ENCODE measurements around the gene FEM1C.

Gene FEM1C, protein sequence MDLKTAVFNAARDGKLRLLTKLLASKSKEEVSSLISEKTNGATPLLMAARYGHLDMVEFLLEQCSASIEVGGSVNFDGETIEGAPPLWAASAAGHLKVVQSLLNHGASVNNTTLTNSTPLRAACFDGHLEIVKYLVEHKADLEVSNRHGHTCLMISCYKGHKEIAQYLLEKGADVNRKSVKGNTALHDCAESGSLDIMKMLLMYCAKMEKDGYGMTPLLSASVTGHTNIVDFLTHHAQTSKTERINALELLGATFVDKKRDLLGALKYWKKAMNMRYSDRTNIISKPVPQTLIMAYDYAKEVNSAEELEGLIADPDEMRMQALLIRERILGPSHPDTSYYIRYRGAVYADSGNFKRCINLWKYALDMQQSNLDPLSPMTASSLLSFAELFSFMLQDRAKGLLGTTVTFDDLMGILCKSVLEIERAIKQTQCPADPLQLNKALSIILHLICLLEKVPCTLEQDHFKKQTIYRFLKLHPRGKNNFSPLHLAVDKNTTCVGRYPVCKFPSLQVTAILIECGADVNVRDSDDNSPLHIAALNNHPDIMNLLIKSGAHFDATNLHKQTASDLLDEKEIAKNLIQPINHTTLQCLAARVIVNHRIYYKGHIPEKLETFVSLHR

DNA sequence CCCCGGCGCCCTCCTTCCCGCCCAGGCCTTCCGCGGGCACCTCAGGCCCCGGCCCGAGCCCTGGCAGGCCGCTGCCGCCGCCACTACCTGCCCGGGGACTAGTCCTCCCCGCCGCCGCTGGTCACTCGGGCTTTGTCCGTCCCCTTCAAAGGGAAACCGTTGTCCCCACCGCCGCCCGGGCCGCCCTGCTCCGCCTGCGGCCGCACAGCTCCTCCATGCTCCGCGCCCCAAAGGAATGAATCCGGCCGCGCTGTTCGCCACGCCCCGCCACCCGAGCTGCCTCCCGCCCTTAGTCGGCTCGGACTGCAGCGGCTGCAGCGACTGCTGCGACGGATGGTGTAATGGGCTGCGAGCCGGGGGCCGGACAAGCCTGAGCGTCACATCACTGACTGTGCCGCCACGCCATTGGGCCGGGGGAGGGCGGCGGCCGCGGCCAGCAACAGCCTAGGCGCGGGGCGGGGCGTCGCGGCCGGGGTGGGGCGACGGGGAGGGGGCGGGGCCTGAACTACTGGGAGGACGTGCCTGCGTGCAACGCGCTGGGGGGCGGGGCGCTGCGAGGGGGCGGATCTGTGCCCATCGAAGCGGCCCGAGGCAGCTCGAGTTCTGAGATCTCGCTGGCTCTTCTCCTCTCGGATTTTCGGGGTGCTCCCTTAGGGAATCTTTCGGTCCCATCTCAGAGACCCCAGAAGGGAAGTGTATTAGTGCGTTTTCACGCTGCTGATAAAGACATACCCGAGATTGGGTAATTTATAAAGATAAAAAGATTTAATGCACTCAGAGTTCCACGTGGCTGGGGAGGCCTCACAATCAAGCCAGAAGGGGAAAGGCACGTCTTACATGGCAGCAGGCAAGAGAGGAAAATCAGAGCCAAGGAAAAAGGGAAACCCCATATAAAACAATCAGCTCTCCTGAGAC lies at the start of gene FEM1C:
Gene FEM1C (minus strand): TSS at position 340 of the 915 bp plus-strand sequence. CDS start 1,282 bp downstream, outside the sequence.
- DNase-seq = peak; percentile 95

DNA sequence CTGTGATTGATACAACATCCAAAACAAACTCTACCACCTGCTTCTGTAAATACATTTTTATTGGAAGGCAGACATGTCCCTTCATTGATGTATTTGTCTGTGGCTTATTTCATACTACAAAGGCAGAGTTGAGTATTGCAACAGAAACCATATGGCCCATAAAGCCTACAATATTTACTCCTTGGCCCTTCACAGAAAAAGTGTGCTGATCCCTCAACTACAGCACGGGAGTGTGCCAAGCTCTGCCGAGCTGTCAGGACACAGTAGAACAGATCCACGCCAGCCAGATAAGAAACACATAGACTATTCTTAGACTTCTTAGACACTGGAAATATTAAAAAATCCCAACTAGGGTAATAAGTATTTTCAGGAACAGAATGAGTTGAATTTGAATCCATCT lies 44.5 kb upstream of the FEM1C start:
- DNase-seq = no peak

DNA sequence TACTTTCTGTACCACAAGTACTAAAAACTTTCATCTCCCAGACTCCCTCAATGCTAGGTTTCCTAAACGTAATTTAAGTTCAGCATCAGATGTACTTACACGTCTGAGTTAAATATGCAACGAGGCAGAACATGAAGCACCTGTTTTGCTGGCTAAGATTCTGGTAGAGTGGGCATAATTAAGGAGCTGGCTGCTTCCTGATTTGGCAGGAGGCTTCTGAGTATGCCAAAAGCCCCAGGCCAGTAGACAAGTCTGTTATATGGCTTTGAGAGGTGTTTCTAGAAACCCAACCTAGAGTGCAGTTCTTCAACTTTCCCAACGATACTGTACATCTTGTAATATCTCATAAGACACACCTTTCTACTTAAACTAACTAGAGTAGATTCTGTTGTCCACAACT lies 44.1 kb upstream of the FEM1C start:
- no peak for DNase-seq

DNA sequence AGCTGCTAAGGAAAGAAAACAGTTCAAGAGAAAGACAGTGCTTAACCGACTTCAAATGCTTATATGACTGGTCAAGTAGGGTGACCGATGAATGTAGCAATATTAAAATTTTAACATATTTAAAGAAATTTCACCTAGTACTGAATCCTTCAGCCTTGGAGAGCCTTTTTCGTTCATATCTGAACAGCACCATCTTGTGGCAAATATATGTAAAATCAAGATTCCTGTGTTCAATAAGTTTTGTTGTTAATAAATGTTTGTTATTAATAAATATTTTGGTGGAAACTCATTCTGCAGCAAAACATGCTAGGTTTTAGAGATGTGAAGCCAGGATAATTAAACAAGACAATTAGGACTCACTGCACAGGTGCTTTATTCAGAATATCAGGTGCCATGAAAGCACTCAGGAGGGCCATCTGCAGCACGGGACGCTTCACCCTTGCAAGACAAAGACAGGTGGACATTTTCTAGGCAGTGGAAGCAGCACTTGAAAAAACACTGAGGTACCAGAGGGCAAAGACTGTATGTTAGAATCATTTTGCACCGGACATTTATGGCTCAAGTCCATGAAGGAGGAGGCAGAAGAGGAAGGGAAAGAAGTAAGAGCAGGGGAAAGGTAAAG lies 42.1 kb upstream of the FEM1C start:
- DNase-seq = peak; percentile 26

DNA sequence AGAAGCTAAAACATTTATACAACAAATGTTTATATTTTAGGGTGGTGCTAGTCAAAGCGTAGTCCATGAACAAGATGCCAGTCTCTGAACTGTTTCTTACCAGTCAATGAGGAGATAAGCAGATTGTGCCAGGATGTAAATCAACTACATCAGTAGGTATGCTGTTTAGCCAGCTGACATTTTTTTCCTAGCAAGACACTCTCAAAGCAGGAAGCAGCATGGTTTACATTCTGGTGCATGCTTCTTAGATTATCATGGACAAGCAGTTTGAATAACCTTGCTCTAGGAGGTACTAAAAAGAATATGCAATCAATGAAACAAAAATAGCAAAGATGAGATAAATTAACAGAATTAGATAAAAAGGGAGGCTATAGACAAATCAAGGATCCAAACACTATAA lies 40.7 kb upstream of the FEM1C start:
- no peak for DNase-seq

DNA sequence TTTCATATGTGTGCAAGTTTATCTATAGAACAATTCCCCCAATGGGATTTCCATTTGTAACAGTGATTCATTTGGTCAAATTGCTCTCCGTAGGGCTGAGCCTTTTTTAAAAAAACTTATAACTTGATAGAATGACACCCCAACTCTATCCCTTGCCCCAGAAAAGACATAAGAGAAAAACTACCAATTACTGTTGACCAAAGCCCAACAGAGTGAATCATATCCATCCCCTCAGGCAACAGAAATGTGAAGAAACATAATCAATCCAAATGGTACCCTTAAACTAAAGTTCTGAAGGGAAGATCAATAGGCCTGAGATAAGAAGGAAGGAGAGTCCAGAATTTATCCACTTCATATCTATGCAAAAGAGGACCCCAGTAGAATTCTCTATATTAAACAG lies 39.9 kb upstream of the FEM1C start:
- DNase-seq = no peak

DNA sequence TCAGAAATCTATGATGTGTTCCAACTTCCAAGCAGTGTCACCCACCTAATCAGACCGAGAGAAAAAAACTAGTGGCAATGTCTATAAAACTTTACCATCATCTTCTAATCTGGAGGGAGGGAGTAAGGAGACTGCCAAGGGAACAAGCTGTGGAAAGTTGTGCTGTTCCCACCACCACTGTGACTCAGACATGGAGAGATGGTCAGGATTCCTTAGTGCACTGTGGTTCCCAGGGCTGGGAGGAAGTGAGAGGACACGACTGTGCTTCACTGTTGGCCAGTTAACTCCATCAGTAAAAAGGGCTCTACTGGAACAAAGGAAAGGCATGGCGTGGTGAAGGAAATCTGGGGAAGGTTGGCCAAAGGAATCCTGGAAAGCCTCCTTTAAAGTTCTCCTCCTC lies 38.9 kb upstream of the FEM1C start:
- no peak for DNase-seq

DNA sequence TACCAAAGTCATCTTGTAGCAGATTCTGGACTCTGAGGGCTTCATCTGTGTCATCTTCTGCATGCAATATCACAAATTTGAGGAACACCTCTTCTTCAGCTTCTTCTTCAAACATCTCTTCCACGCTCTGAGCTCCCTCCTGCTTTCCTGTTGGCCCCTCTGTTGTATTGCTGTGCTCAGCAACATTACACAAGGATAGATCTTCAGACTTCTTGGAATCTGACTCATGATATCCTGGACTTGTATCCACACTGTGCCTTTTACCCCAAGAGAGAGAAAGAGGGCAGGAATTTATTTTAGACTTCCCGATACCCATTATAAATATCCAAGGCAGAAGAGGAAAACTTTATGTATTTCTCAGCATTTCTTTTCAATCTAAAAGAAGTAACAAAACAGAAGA lies 36.4 kb upstream of the FEM1C start:
- no peak for DNase-seq

DNA sequence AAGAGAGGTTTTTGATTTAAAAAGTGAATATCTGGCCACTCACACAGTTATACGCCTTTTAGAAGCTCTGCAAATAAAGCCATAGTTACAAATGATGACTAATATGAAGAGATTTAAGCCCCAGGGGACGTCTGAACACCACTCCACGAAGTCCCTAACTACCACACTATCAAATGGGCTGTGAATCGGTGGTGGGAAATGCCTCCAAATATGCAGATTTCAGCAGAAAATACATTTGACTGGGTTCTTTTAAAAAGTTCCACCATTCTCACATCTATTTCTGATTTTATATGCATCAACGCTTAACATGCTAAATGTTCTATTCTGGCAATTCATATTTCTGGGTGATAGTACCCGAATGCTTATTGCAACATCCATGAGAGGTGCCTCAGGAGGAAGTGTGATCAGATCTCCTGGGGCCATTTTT lies 35.2 kb upstream of the FEM1C start:
- no peak for DNase-seq

DNA sequence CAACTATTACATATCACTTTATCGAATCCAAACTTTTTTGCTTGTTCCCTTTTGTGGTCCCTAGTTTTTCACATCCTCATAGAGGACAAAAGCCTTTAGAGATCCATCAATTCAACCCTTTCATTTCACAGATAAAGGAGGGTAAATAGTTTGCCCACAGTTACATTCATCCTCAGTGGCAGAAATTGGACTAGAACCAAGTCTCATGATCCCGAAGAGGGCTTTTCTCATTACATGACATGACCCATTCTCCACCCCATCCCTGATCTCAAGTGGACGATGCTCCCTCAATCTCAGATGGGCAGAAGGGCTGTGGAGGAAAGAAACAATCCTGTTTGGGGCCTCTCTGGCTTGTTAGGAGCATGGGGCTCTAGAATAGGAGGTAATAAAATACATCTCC lies 34.6 kb upstream of the FEM1C start:
- no peak for DNase-seq

DNA sequence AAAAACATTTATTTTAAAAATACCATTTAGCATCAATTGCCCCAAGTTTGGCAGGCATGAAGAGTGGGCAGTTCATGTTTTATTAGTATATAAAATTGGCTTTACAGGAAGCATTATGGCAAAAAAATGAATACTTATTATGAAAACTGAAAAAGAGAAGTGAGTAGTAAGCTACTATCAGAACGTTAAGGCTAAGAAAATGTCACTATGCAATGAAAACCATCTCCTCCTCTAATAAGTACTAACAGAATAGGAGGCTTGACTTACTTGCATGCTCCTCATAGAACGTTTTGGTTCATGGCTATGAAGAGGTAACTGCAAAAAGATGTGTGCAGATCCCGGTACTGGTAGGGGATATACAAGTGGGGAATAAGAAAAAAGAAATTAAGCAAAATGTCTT lies 34.1 kb upstream of the FEM1C start:
- no peak for DNase-seq

DNA sequence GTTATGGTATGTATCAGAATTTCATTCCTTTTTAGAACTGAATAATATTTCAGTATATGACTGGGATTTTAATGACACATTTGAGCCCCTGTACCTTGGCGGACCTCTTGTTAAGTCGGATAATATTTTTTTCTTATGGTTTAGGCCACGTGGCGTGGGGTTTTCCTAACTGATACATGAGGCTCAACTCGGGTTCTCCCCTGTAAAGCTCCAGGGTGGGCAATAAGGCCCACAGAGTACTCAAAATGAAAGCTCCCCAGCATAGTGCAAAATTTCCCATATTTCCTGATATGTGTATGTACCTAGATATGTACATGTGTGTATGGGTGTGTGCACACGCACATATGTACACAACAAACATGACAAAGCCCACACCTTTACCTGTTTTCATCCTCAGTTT lies 33.2 kb upstream of the FEM1C start:
- no peak for DNase-seq

DNA sequence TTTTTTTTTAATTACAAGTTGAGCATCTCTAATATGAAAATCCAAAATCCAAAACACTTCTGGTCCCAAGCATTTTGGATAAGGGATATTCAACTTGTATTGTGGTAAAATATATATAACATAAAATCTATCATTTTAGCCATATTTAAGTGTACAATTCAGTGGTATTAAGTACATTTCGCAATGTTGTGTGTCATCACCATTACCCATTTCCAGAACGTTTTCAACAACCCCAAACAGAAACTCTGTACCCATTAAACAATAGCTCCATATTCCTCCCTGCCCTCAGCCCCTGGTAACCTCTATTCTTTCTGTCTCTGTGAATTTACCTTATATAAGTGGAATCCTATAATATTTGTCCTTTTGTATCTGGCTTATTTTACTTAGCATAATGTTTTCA lies 32.8 kb upstream of the FEM1C start:
- no peak for DNase-seq

DNA sequence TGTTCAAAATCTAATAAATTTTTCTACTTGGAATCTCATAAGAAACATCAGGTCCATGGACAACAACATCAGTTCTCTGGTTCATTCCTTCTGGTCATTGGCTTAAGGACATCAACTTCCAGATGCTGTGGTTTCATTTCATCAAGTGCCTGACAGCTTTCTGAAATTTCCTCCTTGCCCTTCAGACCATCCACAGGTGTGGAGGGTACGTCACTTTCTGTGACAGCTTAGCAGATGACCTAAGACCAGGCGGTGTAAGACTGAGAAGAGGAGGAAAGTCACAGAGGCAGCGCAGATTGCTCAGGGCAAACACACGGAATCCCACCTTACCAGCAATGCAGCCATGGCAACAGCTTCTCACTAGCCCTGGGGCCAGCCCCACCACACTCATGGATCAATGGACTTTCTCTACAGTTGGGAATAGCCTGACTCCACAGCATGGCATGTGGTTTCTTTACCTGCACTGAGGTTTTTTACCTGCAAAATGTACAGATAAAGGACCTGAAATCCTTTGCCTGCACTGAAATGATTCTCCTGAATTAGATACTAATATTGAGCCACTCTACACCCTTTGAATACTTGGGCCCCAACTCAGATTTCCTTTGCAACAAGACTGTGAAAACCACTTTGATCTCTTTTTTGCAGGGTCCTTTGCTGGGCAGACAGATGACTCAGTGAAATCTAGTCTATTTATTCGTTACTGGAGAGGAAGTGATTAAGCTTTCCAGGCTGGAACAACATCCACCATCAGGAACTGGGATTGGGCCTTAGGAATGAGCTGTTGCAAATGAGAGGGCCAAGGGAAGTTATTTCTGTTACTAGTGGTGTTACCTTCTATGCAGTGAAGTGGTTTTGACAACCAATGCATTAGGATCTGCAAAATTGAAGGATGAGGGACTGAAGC lies 30.8 kb upstream of the FEM1C start:
- no peak for DNase-seq

DNA sequence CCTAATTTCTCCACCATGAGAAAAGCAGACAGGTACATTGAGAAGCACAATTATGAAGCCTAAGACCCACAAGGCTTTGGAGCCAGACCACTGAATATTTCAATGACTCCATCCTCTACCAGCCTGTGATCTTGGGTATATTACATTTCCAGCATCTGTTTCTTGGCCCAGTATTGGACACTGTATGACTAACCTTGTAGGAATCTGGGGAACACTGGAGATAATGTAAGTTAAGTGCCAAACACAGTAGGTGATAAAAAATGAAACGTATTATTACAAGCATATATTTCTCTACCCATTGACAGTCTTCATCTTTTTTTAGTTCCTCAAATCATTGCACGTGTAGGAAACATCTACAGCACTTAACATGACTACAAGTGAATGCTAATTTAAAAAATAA lies 28.6 kb upstream of the FEM1C start:
- DNase-seq = no peak

DNA sequence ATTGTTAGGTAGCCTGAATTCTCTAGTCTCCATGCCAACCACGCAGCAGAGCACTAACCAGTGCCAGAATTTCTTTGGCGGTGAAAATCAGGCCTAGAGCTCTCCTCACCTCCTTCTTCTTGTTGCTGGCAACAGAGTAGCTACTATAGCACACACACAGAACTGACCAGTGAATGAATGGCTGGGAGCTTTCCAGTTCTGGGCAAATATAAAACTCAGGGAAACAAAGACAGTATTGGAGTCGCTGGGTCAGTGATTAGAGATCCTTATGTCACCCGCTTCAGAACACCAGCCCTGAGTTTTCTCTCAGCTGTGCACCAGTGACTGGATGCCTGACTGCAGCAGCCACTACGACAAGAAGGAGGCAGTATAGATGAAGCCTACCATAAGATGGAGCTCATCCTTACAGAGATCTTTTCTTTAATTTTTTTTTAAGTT lies 26.9 kb upstream of the FEM1C start:
- DNase-seq = no peak

DNA sequence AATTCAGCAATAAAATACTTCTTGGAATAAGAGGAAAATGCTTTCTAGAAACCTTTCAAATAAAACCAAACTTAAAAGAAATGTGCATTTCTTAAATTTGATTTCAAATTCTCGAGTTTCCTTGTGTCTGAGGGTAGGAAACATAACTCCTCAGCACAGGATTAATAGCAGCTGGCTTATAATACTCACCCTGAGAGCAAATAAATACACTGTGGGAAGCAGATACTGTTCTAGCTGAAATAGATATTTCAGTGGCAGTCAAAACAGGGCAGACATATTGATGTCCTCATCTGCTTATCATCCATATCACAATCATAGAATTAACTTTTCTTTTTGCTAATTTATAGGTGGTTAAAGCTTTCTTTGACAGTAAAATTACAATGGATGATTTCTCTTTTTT lies 24.1 kb upstream of the FEM1C start:
- no peak for DNase-seq

DNA sequence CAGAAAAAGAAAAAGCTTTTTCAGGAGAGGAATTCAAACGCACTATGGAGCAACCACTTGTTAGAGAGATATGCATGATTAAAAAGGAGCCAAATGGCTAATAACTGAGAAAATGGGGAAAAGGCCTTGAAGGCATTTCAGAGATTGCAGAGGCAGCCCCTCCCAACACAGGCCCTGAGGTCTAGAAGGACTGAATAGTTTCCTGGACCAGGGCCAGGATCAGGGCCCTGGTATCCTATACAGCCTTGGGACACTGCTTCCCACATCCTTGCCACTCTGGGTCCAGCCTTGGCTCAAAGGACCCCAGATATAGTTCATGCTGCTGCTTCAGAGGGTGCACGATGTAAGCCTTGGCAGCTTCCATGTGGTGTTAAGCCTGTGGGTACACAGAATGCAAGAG lies 20.7 kb upstream of the FEM1C start:
- no peak for DNase-seq

DNA sequence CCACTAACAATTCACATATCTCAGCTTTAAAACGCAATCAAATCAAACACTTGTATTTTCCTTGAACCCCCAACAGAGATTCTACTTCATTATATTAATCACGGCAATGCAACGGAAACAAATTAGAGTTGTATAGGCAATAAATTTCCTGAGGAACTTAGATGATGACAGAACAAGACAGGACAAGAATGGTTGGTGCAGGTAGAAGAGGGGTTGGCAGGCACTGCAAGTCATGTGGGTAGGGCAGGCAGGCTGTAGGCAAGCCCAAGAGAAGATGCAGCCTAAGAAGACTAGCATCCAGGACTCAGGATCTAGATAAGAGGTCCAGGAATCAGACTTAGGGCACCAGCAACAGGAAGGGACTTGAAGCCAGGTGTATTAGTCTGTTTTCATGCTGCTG lies 16.6 kb upstream of the FEM1C start:
- no peak for DNase-seq

DNA sequence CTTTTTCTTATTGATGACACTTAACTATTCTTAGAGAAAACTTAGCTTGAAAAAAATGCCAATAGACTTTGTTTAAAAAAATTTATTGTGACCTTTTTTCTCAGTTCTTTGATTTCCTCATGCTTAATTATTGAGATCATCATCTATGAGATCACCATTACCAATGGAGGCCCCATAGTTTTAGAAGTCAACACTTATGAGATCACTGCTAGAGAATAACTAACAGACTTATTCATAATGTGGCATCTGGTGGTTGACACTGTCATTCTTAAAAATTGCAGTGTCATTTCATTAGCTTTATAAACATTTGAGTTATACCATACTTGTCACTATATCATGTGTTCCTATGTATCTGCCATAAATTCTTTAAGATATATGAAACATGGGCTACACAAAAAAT lies 14.9 kb upstream of the FEM1C start:
- DNase-seq = no peak

DNA sequence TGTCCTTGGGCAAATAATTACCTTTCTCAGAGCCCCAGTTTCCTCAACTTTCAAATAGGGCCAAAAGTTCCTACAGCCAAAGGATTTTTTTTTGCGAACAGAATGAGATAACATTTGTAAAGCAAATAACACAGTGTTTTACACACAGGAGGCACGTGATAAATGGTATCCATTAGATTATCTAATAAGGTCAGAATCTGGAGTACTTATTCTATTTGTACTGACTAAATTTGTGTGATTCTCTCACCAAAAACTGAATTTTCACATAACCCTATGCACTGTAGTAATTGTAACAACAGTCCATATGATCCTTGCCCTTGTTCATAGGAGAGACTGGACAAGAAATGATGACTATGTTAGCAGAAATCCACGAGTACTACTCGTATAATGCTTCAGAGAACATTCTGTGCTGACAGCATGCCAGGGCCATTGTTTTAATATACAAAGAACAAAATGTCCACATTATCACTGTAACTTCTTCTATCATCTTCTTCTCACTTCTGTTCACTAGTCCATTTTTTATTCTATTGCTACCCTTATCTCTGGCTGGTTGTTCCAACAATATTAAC lies 13.9 kb upstream of the FEM1C start:
- DNase-seq = no peak

Measured in CD4-positive, alpha-beta T cell treated with Interleukin-12 subunit alpha and Interleukin-12 subunit beta, for 1 hour (primary cell).